Testis (tissue), 3 donors: ENCODE measurements around the gene CHTF8. TPM values are rescaled to one million over a fixed set of nuclear protein-coding genes. Genes with fewer than 3 reads are reported as not detected.

Experiments
- DNase-seq: peaks from one replicate; pipeline ENCODE4 v3.0.0-alpha.2; 2019
- H3K27ac ChIP-seq, 2 donors: fragments of 200-600 bp; sonication (generic); one replicate each; pipeline ENCODE4 v1.5.1; 2019
- H3K27me3 ChIP-seq: fragments of 200-600 bp; sonication (generic); one replicate; pipeline ENCODE4 v1.5.1; 2019
- H3K36me3 ChIP-seq: fragments of 200-600 bp; sonication (generic); one replicate; pipeline ENCODE4 v1.5.1; 2017; ENCODE audit warnings: low read depth; ENCODE audit errors: missing control alignments
- H3K4me1 ChIP-seq: fragments of 200-600 bp; sonication (generic); one replicate; pipeline ENCODE4 v1.5.1; 2019
- H3K4me3 ChIP-seq, 2 donors: fragments of 200-600 bp; sonication (generic); one replicate each; pipeline ENCODE4 v1.5.1; 2017 to 2019
- H3K9me3 ChIP-seq: fragments of 200-600 bp; sonication (generic); one replicate; pipeline ENCODE4 v1.5.1; 2017
- CTCF ChIP-seq, 3 experiments: fragments of 450-650 bp in 2 of 3; fragments of 200-600 bp in 1 of 3; sonication (generic) in 1 of 3; IDR thresholded peaks; one replicate each; pipeline ENCODE4 v1.5.1; 2016 to 2019; ENCODE audit warnings: antibody characterized with exemption in 3 of 3, mild to moderate bottlenecking in 2 of 3, moderate library complexity in 1 of 3
- POLR2A ChIP-seq: fragments of 450-650 bp; IDR thresholded peaks from one replicate; pipeline ENCODE4 v1.6.1; 2017; ENCODE audit warnings: antibody characterized with exemption, mild to moderate bottlenecking, moderate library complexity
- WGBS, 2 donors: methylation state at CpG; one replicate each; pipeline ENCODE4 v1.1.5; 2018; 5-methylcytosine and 5-hydroxymethylcytosine counted together
- intact Hi-C: fragments of 100-400 bp; cut with DNase I; formaldehyde crosslinking; loops from one replicate; pipeline ENCODE4 v1.15.1; 2023; ENCODE audit warnings: low total_unique reads
- polyA plus RNA-seq: library from polyadenylated mRNA; stranded (reverse); fragments of 350-450 nt; fragmentation: Illumina TruSeq; extraction: RNeasy Lipid Tissue Mini Kit (QIAGEN cat#74804); gene quantifications from one replicate; pipeline ENCODE4 v1.2.3, GENCODE V29; 2014; ENCODE audit warnings: low read depth, low replicate concordance; ENCODE audit not compliant: insufficient read depth
- total RNA-seq, 2 donors: library from RNA; depleted of rRNA; stranded (reverse); fragments of >200 nt; gene quantifications; one replicate each; pipeline ENCODE4 v1.2.3, GENCODE V29; 2016

Gene CHTF8
- total and polyA plus RNA-seq, 3 donors from 2014 or later: 122 to 147 (median 131) TPM

DNA sequence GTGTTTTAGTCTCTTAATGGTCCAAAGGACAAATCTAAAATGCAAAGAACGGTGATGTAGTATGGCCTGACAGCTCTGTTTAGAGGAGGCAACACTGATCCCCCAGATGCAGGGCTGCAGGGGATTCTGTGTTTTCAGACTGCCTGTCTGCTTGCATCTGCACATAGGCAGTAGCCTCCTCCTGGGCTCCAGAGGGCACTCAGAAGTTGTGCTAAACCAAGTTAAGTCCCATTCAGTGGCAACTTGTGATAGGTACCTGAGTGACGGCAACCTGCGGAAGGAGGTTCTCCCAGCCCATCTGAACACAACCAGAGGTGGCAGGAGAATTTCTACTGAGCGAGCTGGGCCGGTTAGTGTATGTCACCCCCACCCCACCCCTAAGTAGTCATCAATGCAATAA lies 17.0 kb downstream of the CHTF8 start:
- H3K9me3 ChIP-seq: no peaks in the 10 kb centered on the region
- TF ChIP-seq POLR2A (no peak), CTCF (IDR thresholded peaks at IDR 0.05) (no peak)
- WGBS, 2 donors: 84 to 94% methylated on average over 3 to 5 of the region's 5 CpGs
- intact Hi-C loops: loop anchor here (10.0 kb wide), 1 partner anchor 261 kb away; no protein-coding TSS in a partner anchor
- no peaks in the 10 kb centered on the region for H3K4me1 ChIP-seq
- H3K36me3 ChIP-seq: no peaks in the 10 kb centered on the region
- DNase-seq: no peak
- no peak overlapping the region for H3K27ac ChIP-seq
- no peak overlapping the region for H3K4me3 ChIP-seq
- H3K27me3 ChIP-seq: no peaks in the 10 kb centered on the region

GRCh38 chr16:69114976-69115355 lies 17.4 kb downstream of the CHTF8 start:
- Histone ChIP-seq H3K27ac (no peak overlapping the region), H3K4me1 (no peaks in the 10 kb centered on the region), H3K36me3 (no peaks in the 10 kb centered on the region), H3K4me3 (no peak overlapping the region), H3K27me3 (no peaks in the 10 kb centered on the region), H3K9me3 (no peaks in the 10 kb centered on the region)
- WGBS, 2 donors: 96 to 99% methylated on average over 6 of the region's 6 CpGs
- intact Hi-C loops: loop anchor here (10.0 kb wide), 1 partner anchor 260 kb away; no protein-coding TSS in a partner anchor
- TF ChIP-seq POLR2A (no peak), CTCF (IDR thresholded peaks at IDR 0.05) (no peak)
- DNase-seq: no peak

GRCh38 chr16:69114346-69114975 lies 17.9 kb downstream of the CHTF8 start:
- intact Hi-C loops: loop anchor here (10.0 kb wide), 1 partner anchor 260 kb away; no protein-coding TSS in a partner anchor
- Histone ChIP-seq H3K36me3 (no peaks in the 10 kb centered on the region), H3K27ac (no peak overlapping the region), H3K27me3 (no peaks in the 10 kb centered on the region), H3K9me3 (no peaks in the 10 kb centered on the region), H3K4me3 (no peak overlapping the region), H3K4me1 (no peaks in the 10 kb centered on the region)
- TF ChIP-seq CTCF (IDR thresholded peaks at IDR 0.05) (no peak), POLR2A (no peak)
- no peak for DNase-seq
- WGBS, 2 donors: 90 to 93% methylated on average over 17 to 25 of the region's 25 CpGs

DNA sequence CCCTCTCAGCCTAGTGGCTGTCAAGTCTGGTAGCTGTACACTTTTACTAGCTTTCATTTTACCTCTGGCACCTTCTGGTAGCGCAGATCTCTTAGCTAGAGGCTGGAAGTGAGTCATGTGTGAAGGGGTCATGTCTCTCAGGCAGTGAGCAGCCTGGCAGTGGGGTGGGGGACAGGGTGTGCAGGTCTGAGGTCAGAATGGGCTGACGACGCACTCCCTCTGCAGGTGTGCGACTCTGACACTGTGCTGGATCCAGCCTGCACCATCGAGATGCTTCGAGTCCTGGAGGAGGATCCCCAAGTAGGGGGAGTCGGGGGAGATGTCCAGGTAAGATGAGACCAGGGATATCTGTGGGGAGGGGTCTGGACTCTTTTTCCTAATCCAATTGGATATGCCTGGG lies 19.2 kb downstream of the CHTF8 start:
- H3K36me3 ChIP-seq: no peaks in the 10 kb centered on the region
- H3K4me1 ChIP-seq: no peaks in the 10 kb centered on the region
- no peak overlapping the region for H3K4me3 ChIP-seq
- DNase-seq: no peak
- no peaks in the 10 kb centered on the region for H3K27me3 ChIP-seq
- no peaks in the 10 kb centered on the region for H3K9me3 ChIP-seq
- no peak overlapping the region for H3K27ac ChIP-seq
- WGBS, 2 donors: 85 to 90% methylated on average over 7 of the region's 7 CpGs
- intact Hi-C loops: loop anchor here (10.0 kb wide), 1 partner anchor 258 kb away; no protein-coding TSS in a partner anchor
- TF ChIP-seq CTCF (IDR thresholded peaks at IDR 0.05): no peak
- no peak for TF ChIP-seq POLR2A
